ENCODE data around the gene GPC6.

DNA sequence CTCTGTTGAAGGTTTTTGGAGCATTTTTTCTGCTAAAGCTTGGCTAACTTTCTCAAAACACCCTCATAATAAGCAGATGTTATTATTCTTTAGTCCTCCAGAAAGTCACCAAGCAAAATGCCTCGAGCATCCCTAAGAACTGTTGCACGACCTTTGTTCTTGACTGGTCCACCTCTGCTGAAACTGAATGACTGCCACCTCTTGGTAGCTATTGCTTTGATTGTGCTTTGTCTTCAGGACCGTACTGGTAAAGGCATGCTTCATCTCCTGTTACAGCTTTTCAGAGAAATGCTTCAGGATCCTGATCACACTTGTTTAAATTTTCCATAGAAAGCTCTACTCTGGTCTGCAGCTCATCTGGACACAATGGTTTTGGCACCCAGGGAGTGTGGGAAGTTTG lies 998.1 kb downstream of the GPC6 start:
- TF ChIP-seq, protein P1, sequence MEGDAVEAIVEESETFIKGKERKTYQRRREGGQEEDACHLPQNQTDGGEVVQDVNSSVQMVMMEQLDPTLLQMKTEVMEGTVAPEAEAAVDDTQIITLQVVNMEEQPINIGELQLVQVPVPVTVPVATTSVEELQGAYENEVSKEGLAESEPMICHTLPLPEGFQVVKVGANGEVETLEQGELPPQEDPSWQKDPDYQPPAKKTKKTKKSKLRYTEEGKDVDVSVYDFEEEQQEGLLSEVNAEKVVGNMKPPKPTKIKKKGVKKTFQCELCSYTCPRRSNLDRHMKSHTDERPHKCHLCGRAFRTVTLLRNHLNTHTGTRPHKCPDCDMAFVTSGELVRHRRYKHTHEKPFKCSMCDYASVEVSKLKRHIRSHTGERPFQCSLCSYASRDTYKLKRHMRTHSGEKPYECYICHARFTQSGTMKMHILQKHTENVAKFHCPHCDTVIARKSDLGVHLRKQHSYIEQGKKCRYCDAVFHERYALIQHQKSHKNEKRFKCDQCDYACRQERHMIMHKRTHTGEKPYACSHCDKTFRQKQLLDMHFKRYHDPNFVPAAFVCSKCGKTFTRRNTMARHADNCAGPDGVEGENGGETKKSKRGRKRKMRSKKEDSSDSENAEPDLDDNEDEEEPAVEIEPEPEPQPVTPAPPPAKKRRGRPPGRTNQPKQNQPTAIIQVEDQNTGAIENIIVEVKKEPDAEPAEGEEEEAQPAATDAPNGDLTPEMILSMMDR (IDR thresholded peaks at IDR 0.05 in 8 of 11, conservative IDR thresholded peaks at IDR 0.05 in 3 of 11), result no peak
- TF ChIP-seq POLR2AphosphoS5 (IDR thresholded peaks at IDR 0.05) (no peak), POLR2A (IDR thresholded peaks at IDR 0.05) (no peak)
